NCI-H1092 treated with DMSO at 0.1 percent for 48 hours (cell line): ENCODE measurements around the gene SESTD1.
"Not testable (repeated sequence)": the region's sequence is repeated elsewhere in the genome, so short reads cannot be mapped to it uniquely, and the experiment has no call there.

Source experiments
- DNase-seq: peaks from one replicate; lab custom pipeline; 2025; lab: John Stamatoyannopoulos, UW

SESTD1 gene

GRCh38 chr2:179106676-179107428 is 157.8 kb downstream of the SESTD1 start:
- DNase-seq: peak; percentile 21

- no peak for DNase-seq
These were observed 158.3 kb downstream of the SESTD1 start for GRCh38 chr2:179106342-179106675.

DNA sequence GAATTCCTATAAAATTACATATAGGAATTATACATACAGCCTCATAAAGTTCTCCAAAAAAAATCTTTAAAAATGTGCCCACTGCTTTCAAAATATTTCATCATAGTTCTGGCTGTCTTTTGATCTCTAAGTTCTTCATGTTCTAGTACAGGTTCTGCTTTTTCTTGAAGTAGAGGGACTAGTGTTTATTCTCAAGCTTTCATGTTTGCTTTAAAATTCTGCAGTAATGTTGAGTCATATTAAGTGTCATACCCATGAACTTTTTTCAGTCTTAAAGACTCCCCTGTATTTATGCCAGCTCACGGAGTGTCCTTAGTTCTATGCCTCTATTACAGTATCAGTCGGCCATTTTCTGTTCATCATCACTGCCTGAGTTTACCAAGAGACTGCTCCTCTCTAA is 159.9 kb downstream of the SESTD1 start:
- no peak for DNase-seq

DNA sequence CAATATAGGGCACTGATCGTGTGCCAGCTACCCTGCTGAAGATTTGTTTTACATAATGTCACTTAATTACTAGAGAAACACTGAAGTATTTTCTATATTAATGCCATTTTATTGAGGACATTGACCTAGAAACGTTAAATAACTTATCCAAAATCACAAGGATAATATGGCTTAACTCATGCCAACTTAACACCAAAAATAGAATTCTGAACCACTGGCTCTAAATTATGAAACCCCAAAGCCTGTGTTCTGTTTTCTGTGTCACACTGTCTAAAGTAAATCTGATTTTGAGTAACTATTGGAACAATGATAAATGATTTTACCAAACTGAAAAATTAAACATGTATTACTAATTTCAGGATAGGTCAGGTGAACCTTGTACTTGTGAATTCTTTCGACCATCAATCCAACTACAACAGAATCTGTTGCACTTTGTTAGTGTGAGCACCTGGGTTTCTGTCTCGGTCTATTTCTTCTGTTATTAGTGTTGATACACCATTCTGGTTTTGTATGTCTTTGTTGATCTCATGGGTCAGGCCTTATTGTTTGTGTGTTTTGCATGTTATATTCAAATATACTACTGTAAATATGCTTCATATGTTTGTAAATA is 166.4 kb downstream of the SESTD1 start:
- DNase-seq: no peak

- no peak for DNase-seq
These were observed 167.5 kb downstream of the SESTD1 start for GRCh38 chr2:179097131-179097530.

GRCh38 chr2:179096090-179096489 is 168.5 kb downstream of the SESTD1 start:
- no peak for DNase-seq

GRCh38 chr2:179092912-179093311 is 171.7 kb downstream of the SESTD1 start:
- DNase-seq: not testable (repeated sequence)

DNA sequence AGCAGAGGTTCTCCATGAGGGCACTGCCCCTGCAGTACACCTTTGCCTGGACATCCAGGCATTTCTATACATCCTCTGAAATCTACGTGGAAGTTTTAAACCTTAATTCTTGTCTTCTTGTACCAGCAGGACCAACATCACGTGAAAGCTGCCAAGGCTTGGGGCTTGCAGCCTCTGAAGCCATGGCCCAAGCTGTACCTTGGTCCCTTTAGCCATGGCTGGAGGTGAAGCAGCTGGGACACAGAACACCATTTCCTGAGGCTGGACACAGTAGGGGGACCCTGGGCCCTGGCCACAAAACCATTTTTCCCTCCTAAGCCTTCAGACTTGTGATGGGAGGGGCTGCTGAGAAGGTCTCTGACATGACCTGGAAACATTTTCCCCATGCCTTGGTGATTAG is 181.9 kb downstream of the SESTD1 start:
- no peak for DNase-seq

- no peak for DNase-seq
These were observed 182.7 kb downstream of the SESTD1 start for GRCh38 chr2:179081954-179082353.

DNA sequence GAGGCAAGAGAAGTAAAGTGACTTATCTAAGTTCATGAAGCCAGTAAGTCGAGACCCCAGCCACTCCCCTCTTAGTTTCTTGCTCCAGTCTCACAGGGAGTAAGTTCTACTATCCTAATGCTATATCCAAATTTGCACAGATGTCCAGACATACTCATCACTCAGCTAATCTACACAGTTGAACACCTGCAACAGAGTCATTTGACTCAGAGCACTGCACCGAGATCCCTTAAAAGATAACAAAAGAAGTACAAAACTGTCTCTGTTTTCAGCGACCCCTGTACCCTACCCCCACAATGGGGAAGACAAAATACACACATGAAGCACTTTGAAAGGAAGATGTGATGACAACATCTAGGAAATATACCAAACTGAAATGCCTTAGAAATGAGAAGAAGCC is 192.1 kb downstream of the SESTD1 start:
- DNase-seq: no peak

GRCh38 chr2:179071810-179072355 is 192.7 kb downstream of the SESTD1 start:
- no peak for DNase-seq

DNA sequence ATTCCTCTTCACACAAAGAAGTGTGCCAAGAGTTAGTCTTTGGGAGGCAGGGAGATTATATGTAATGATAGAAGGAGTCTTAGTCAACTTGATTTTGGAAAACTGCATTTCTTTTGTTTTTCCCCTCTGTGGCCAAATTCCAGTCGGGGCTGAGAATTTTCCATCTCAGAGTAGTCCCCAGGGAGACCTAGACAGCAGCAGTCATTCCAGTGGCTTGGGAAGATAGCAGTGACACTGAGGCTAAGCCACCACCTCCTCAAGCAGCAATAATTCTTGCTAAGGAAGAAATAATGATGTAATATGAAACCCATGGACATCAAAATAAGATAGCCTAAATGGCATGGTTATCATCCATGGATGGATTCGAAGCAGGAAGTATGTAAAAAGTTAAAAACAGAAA is 193.7 kb downstream of the SESTD1 start:
- DNase-seq: no peak

GRCh38 chr2:179069685-179070084 is 194.9 kb downstream of the SESTD1 start:
- DNase-seq: no peak

DNA sequence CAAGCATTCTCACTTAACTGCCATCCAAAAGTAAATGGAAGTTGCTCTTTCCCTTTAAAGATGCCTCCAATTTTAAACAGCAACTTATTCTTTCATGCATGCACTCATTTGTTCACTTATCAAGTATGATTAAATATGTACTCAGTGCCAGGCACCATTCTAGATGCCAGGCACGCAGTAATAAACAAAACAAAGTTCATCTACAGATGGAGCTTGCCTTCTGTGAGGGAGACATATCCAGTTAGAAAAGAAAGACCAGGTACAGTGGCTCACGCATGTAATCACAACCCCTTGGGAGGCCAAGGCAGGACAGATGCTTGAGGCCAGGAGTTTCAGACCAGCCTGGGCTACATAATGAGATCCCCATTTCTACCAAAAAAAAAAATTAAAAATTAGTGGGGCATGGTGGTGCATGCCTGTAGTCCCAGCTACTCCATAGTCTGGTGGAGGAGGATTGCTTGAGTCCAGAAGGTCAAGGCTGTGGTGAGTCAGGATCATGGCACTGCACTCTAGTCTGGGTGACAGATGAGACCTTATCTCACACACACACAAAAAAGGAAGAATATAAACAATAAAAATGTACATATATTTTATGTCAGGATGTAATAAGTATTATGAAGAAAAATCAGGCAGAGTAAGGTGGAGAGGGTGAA is 195.5 kb downstream of the SESTD1 start:
- DNase-seq: no peak

DNA sequence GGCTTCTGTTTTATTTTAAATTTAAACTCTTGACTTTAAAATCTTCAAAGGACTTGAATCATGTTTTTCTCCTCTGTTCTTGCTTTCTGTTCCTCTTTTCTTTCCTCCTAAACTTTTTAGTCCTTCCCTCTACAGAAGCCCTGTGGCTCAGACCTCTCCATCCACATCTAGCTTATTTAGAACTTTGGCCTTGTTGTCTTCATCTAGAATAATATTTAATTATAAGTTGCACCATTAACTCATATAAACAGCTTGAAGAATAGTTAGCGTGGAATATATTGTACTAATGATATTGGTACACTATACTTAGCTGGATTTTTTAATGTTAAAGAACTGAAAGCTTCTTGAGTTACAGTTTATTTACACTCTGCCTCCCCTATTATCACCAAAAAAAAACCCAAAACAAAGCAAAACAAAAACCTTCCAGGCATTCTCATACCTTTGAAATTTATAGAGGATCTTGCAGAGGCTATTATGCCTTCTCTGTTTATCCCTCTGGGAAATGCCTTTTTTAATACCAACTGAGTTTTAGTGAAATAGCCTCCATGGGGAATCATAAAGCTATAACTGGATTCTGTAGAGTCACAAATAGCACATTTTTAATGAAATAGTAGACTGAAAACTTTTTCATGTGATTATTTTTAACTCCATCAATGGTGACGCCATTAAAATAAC is 205.5 kb downstream of the SESTD1 start:
- no peak for DNase-seq

GRCh38 chr2:179057737-179058136 is 206.9 kb downstream of the SESTD1 start:
- DNase-seq: no peak

DNA sequence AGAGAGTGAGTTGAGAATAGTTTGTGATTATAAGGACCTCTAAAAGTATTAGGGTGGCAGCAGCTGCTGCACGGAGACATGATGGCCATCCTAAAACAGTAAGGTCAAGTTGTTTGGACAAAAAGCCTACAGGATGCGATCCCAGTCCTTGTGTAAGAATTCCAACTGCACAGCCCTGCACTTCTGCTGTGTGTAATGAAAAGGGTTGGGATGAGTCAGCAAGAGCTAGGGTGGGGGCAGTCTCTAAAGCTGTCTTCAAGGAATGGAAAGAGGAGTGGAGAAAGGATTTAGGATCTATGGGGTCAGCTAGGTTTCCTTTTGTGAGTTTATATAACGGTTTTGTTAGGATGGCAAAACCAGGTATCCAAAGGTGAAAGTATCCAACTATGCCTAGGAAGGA is 211.1 kb downstream of the SESTD1 start:
- DNase-seq: not testable (repeated sequence)
